Endothelial cell of umbilical vein (primary cell): Measurements from ENCODE around the gene EOGT. TPM values are rescaled to one million over a fixed set of nuclear protein-coding genes. Genes with fewer than 3 reads are reported as not detected.

Source experiments
- BruUV-seq: library from RNA; stranded (reverse); fragments of 400-500 nt; replicated peaks from 2 replicates; lab custom pipeline; 2021; lab: Mats Ljungman, UMichigan
- CTCF ChIA-PET: fragments of 300-600, 350-600 bp; sonication (Branson Sonifier 250); formaldehyde crosslinking; loops from one replicate; lab custom pipeline; 2021; ENCODE audit warnings: antibody characterized with exemption, inconsistent platforms; lab: Charles Lee
- POLR2A ChIA-PET: fragments of 300-600, 350-600 bp; sonication (Branson Sonifier 250); formaldehyde crosslinking; loops from one replicate; lab custom pipeline; 2021; ENCODE audit warnings: antibody characterized with exemption, inconsistent platforms; lab: Charles Lee
- DNase-seq: peaks from one replicate; pipeline ENCODE4 v3.0.0-alpha.2; 2011; ENCODE audit warnings: low read depth, low spot score
- FAIRE-seq: peaks from 2 replicates; lab custom pipeline; 2011; peaks lifted over from hg19 to GRCh38; lab: Jason Lieb, UNC
- H2AFZ ChIP-seq: 2 replicates; pipeline ENCODE4 v1.6.0; 2012; ENCODE audit warnings: low read depth, low read length, control low read depth, inconsistent platforms
- H3K27ac ChIP-seq: 2 replicates; pipeline ENCODE4 v1.5.1; 2011; ENCODE audit warnings: low read depth, mild to moderate bottlenecking, control low read depth, low read length, moderate library complexity; ENCODE audit not compliant: insufficient read depth
- H3K27me3 ChIP-seq, 2 experiments: 2 replicates each; pipeline versions ENCODE4 v1.6.0 to v1.6.1; 2011; ENCODE audit warnings: low read length in 2 of 2, mixed read lengths in 1 of 2; ENCODE audit not compliant: control insufficient read depth in 2 of 2, insufficient read depth in 2 of 2
- H3K36me3 ChIP-seq, 2 experiments: 2 replicates in 1 of 2; 3 replicates in 1 of 2; pipeline ENCODE4 v1.5.1; 2011; ENCODE audit warnings: low read length in 2 of 2, mild to moderate bottlenecking in 1 of 2, moderate library complexity in 1 of 2; ENCODE audit not compliant: control insufficient read depth in 2 of 2, insufficient read depth in 2 of 2; ENCODE audit errors: extremely low read depth in 1 of 2
- H3K4me1 ChIP-seq: 3 replicates; pipeline ENCODE4 v1.5.1; 2011; ENCODE audit warnings: mild to moderate bottlenecking, low read length; ENCODE audit not compliant: control insufficient read depth, insufficient read depth; ENCODE audit errors: extremely low read depth
- H3K4me2 ChIP-seq: 2 replicates; pipeline ENCODE4 v1.6.1; 2011; ENCODE audit warnings: low read length, control low read depth, mixed read lengths; ENCODE audit not compliant: insufficient read depth
- H3K4me3 ChIP-seq, 3 experiments: fragments of 200-600 bp in 1 of 3; sonication (generic), shearing (Covaris generic) in 1 of 3; replicated peaks in 1 of 3; 2 replicates each; pipeline ENCODE4 v1.5.1; 2011 to 2016; ENCODE audit warnings: control low read depth in 3 of 3, low read length in 3 of 3, mild to moderate bottlenecking in 2 of 3, inconsistent platforms in 1 of 3, low read depth in 1 of 3, moderate library complexity in 1 of 3; ENCODE audit not compliant: insufficient read depth in 1 of 3
- H3K79me2 ChIP-seq: 2 replicates; pipeline ENCODE4 v1.6.0; 2012; ENCODE audit warnings: low read length, inconsistent platforms; ENCODE audit not compliant: control insufficient read depth, insufficient read depth
- H3K9ac ChIP-seq: replicated peaks from 2 replicates; pipeline ENCODE3; 2011; ENCODE audit warnings: low read length, control low read depth; ENCODE audit not compliant: insufficient read depth; ENCODE audit errors: extremely low read depth
- H3K9me1 ChIP-seq: replicated peaks from 3 replicates; pipeline ENCODE4 v1.6.0; 2011; ENCODE audit warnings: mild to moderate bottlenecking, low read length; ENCODE audit not compliant: control insufficient read depth, insufficient read depth; ENCODE audit errors: extremely low read depth
- H3K9me3 ChIP-seq: replicated peaks from 2 replicates; pipeline ENCODE4 v1.5.1; 2012; ENCODE audit warnings: low read length, inconsistent platforms; ENCODE audit not compliant: control insufficient read depth, insufficient read depth
- H4K20me1 ChIP-seq: replicated peaks from 2 replicates; pipeline ENCODE3; 2011; ENCODE audit warnings: mild to moderate bottlenecking, low read length; ENCODE audit not compliant: control insufficient read depth, insufficient read depth; ENCODE audit errors: extremely low read depth
- EZH2 ChIP-seq: IDR thresholded peaks from 2 replicates; pipeline ENCODE4 v1.6.1; 2012; ENCODE audit warnings: borderline replicate concordance, low read depth, mild to moderate bottlenecking, moderate library complexity, low read length, inconsistent platforms; ENCODE audit not compliant: severe bottlenecking
- GATA2 ChIP-seq: IDR thresholded peaks from 2 replicates; pipeline ENCODE4 v1.7.0; 2011; ENCODE audit warnings: low read depth, mild to moderate bottlenecking, moderate library complexity, mixed read lengths, low read length; ENCODE audit not compliant: insufficient read length, insufficient read depth
- JUN ChIP-seq: IDR thresholded peaks from 2 replicates; pipeline ENCODE4 v1.6.1; 2011; ENCODE audit warnings: borderline replicate concordance, low read depth; ENCODE audit not compliant: insufficient read length, insufficient read depth
- MAX ChIP-seq: IDR thresholded peaks from 2 replicates; pipeline ENCODE4 v1.6.1; 2011; ENCODE audit not compliant: insufficient read depth, insufficient read length
- MYC ChIP-seq: IDR thresholded peaks from one replicate; pipeline ENCODE4 v1.6.1; 2011; ENCODE audit warnings: mild to moderate bottlenecking, low read depth, low read length
- POLR2AphosphoS5 ChIP-seq: IDR thresholded peaks from 2 replicates; pipeline ENCODE4 v1.6.1; 2012; ENCODE audit warnings: low read depth, mild to moderate bottlenecking, control low read depth, low read length, moderate library complexity; ENCODE audit not compliant: insufficient read depth
- dilution Hi-C: fragments of 300-500 bp; cut with MboI; formaldehyde crosslinking; loops from one replicate; pipeline ENCODE4 v1.15.0; 2019; ENCODE audit warnings: low sequenced_read_pairs; ENCODE audit not compliant: extremely low pct_ligation_motif_present
- intact Hi-C: fragments of 100-400 bp; cut with micrococcal nuclease; formaldehyde crosslinking; loops from one replicate; pipeline ENCODE4 v1.10.0; 2022
- polyA plus RNA-seq, 4 experiments: library from polyadenylated mRNA; depleted of rRNA in 3 of 4; stranded (reverse) in 3 of 4; unstranded in 1 of 4; fragments of >200 nt; gene quantifications; 2 replicates each; pipeline versions ENCODE4 v1.2.1 to v1.2.3, GENCODE V29; 2011 to 2012; ENCODE audit warnings: missing spikeins in 1 of 4
- total RNA-seq: library from RNA; stranded (reverse); gene quantifications from 2 replicates; pipeline ENCODE4 v1.2.3, GENCODE V29; 2021
- TF ChIP-seq, protein P1 (sequence below), 2 donors: IDR thresholded peaks; 1 replicate in 1 of 2; 2 replicates in 1 of 2; pipeline ENCODE4 v1.5.1; 2011; ENCODE audit warnings: low read length in 2 of 2, mild to moderate bottlenecking in 2 of 2, moderate library complexity in 2 of 2, control low read depth in 1 of 2, inconsistent platforms in 1 of 2, low read depth in 1 of 2; ENCODE audit not compliant: insufficient read depth in 1 of 2; ENCODE audit errors: extremely low read depth in 1 of 2

EOGT gene
- total and polyA plus RNA-seq, 2 donors (not counting 3 experiments of a cell fraction or from before 2014, with no cell fraction given) = 35.6 to 99.4 TPM

DNA sequence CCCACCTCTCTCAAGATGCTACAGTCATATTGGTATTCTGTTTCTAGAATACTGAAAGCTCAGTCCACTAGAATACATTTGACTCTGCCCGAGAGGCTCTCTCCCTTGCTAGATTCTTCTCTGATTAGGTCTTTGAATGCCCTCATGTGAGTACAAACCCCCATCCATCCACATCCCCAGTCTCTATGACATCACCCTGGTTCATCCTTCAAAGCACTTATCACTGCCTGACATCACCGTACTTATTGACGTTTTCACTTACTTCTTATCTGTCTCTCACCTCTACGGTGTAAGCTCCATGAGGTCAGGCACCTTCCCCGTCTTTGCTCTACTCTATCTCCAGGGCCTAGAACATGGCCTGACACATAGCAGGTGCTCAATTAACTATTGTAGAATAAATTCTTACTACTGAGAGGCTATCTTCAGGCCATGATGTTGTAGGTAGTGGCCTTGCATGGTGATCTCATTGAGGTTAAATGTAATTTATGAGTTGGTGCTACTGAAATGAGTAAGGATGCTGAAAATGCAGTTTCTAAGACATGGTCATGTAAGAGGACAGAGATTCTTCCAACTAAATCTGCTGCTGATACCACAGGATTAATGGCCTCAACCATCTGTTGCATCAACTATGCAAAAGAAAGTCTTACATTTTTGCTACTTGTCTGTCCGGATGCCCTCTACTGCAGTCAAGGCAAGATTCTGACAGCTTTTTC is 26.8 kb downstream of the EOGT start:
- POLR2A ChIA-PET = no interaction called here
- Histone ChIP-seq H3K4me2 (no peak overlapping the region), H3K9me1 (no peaks in the 10 kb centered on the region), H3K9ac (no peak overlapping the region), H3K27me3 (no peaks in the 10 kb centered on the region), H3K4me1 (no peaks in the 10 kb centered on the region), H3K79me2 (no peaks in the 10 kb centered on the region), H4K20me1 (no peaks in the 10 kb centered on the region), H2AFZ (no peak overlapping the region), H3K27ac (no peak overlapping the region), H3K4me3 (no peak overlapping the region), H3K9me3 (no peaks in the 10 kb centered on the region), H3K36me3 (peaks cover 29 to 30% of the 10 kb centered on the region in 2 experiments)
- intact Hi-C loops = no loop called here
- dilution Hi-C loops = no loop called here
- CTCF ChIA-PET = no interaction called here
- DNase-seq (no peak), FAIRE-seq (no peak)
- TF ChIP-seq GATA2 = no peak
- TF ChIP-seq MYC = no peak
- TF ChIP-seq POLR2AphosphoS5 = no peak
- TF ChIP-seq MAX = no peak
- no peak for TF ChIP-seq EZH2
- TF ChIP-seq, protein P1, sequence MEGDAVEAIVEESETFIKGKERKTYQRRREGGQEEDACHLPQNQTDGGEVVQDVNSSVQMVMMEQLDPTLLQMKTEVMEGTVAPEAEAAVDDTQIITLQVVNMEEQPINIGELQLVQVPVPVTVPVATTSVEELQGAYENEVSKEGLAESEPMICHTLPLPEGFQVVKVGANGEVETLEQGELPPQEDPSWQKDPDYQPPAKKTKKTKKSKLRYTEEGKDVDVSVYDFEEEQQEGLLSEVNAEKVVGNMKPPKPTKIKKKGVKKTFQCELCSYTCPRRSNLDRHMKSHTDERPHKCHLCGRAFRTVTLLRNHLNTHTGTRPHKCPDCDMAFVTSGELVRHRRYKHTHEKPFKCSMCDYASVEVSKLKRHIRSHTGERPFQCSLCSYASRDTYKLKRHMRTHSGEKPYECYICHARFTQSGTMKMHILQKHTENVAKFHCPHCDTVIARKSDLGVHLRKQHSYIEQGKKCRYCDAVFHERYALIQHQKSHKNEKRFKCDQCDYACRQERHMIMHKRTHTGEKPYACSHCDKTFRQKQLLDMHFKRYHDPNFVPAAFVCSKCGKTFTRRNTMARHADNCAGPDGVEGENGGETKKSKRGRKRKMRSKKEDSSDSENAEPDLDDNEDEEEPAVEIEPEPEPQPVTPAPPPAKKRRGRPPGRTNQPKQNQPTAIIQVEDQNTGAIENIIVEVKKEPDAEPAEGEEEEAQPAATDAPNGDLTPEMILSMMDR (IDR thresholded peaks at IDR 0.05; ENCODE audit: extremely low read depth in 1 of 2, insufficient read depth in 1 of 2, low read depth in 1 of 2, low read length in 2 of 2) = no peak
- TF ChIP-seq JUN = no peak
- BruUV-seq = no TSS peak
